Neuron (in vitro differentiated cells): ENCODE measurements around the gene FAM13A.

ENCODE experiments used
- H2AFZ ChIP-seq: one replicate; pipeline ENCODE4 v1.6.1; 2013; ENCODE audit warnings: low read depth, mild to moderate bottlenecking, inconsistent platforms, low read length, moderate library complexity
- H3K27me3 ChIP-seq: one replicate; pipeline ENCODE4 v1.6.1; 2013; ENCODE audit warnings: low read length; ENCODE audit not compliant: insufficient read depth
- H3K36me3 ChIP-seq: one replicate; pipeline ENCODE4 v1.6.1; 2013; ENCODE audit warnings: low read length; ENCODE audit not compliant: insufficient read depth
- H3K4me1 ChIP-seq: one replicate; pipeline ENCODE4 v1.6.1; 2013; ENCODE audit warnings: low read length; ENCODE audit not compliant: insufficient read depth
- H3K4me3 ChIP-seq: 2 replicates; pipeline ENCODE4 v1.5.1; 2013; ENCODE audit warnings: mild to moderate bottlenecking, low read length, moderate library complexity
- H3K9me3 ChIP-seq: one replicate; pipeline ENCODE4 v1.6.1; 2013; ENCODE audit warnings: low read length

Gene FAM13A

GRCh38 chr4:88752076-88752463, 304.9 kb downstream of the FAM13A start:
- H3K27me3 ChIP-seq: no peaks in the 10 kb centered on the region

GRCh38 chr4:88751258-88752075, 305.5 kb downstream of the FAM13A start:
- no peak overlapping the region for H3K4me3 ChIP-seq
- H3K4me1 ChIP-seq: no peaks in the 10 kb centered on the region
- H3K36me3 ChIP-seq: peaks cover 35% of the 10 kb centered on the region
- H3K9me3 ChIP-seq: no peaks in the 10 kb centered on the region
- H3K27me3 ChIP-seq: no peaks in the 10 kb centered on the region
- no peak overlapping the region for H2AFZ ChIP-seq

More at GRCh38 chr4:88752076-88752463, 304.9 kb downstream of the FAM13A start:
- no peaks in the 10 kb centered on the region for H3K9me3 ChIP-seq
- no peaks in the 10 kb centered on the region for H3K4me1 ChIP-seq
- H3K4me3 ChIP-seq: no peak overlapping the region
- no peak overlapping the region for H2AFZ ChIP-seq
- H3K36me3 ChIP-seq: peaks cover 34% of the 10 kb centered on the region

GRCh38 chr4:88750369-88750768, 306.6 kb downstream of the FAM13A start:
- H3K4me1 ChIP-seq: no peaks in the 10 kb centered on the region
- H2AFZ ChIP-seq: no peak overlapping the region
- H3K9me3 ChIP-seq: no peaks in the 10 kb centered on the region
- H3K27me3 ChIP-seq: no peaks in the 10 kb centered on the region
- H3K36me3 ChIP-seq: peaks cover 39% of the 10 kb centered on the region
- H3K4me3 ChIP-seq: no peak overlapping the region

DNA sequence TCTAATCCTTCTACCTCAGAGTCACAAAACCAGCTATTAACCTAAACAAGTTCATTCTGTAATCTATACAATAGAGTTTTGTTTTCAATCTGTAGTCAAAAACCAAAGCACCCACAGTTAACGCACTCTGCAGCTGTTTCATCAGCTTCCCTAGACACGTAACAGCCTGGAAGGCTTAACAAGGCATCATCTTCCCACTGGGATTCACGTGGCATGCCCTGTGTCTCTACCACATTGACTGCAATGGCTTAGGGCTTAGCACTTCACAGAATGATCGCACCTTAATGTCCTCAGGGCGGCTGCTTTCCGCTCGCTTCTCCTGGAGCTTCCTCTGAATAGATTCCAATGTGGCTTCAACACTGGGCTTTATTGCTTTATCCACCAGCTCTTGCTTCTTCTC, 309.6 kb downstream of the FAM13A start:
- H3K4me1 ChIP-seq: no peaks in the 10 kb centered on the region
- no peak overlapping the region for H3K4me3 ChIP-seq

GRCh38 chr4:88746206-88746605, 310.8 kb downstream of the FAM13A start:
- H3K27me3 ChIP-seq: no peaks in the 10 kb centered on the region
- H2AFZ ChIP-seq: no peak overlapping the region
- no peaks in the 10 kb centered on the region for H3K4me1 ChIP-seq
- H3K9me3 ChIP-seq: no peaks in the 10 kb centered on the region
- peaks cover 39% of the 10 kb centered on the region for H3K36me3 ChIP-seq
- H3K4me3 ChIP-seq: no peak overlapping the region

More for the DNA sequence above, 309.6 kb downstream of the FAM13A start:
- H3K36me3 ChIP-seq: peaks cover 39% of the 10 kb centered on the region
- no peaks in the 10 kb centered on the region for H3K27me3 ChIP-seq
- no peak overlapping the region for H2AFZ ChIP-seq
- H3K9me3 ChIP-seq: no peaks in the 10 kb centered on the region

DNA sequence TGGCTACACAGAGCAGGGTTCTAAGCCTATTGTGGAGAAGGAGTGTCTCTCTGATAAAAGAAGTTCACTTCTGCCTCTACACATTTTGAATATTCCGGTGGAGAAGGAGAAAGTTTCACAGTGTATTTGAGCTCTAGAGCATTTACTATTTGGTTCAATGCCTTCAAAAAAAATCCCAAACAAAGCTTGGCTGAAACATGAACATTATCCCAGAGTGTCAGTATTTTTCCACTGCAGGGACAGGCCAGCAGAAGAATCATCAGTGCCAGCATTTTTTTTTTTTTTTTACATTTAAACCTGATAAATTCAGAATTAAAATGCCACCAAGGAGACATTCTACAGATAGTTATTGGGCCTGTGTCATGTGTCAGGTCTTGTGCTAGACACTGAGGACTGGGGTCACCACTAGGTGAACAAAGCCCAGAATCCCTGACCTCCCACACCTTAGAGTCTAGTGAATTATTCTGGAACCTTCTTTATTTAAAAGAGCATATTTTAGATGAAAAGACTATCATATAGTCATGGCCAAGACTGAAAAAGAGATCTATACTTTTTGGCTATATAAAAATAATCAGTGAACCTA, 311.3 kb downstream of the FAM13A start:
- Histone ChIP-seq H3K4me3 (no peak overlapping the region), H3K4me1 (no peaks in the 10 kb centered on the region), H3K9me3 (no peaks in the 10 kb centered on the region), H3K36me3 (peaks cover 38% of the 10 kb centered on the region), H3K27me3 (no peaks in the 10 kb centered on the region), H2AFZ (no peak overlapping the region)

GRCh38 chr4:88745175-88745574, 311.8 kb downstream of the FAM13A start:
- no peaks in the 10 kb centered on the region for H3K27me3 ChIP-seq
- H3K4me3 ChIP-seq: no peak overlapping the region
- H2AFZ ChIP-seq: no peak overlapping the region
- H3K4me1 ChIP-seq: no peaks in the 10 kb centered on the region
- no peaks in the 10 kb centered on the region for H3K9me3 ChIP-seq
- peaks cover 33% of the 10 kb centered on the region for H3K36me3 ChIP-seq

DNA sequence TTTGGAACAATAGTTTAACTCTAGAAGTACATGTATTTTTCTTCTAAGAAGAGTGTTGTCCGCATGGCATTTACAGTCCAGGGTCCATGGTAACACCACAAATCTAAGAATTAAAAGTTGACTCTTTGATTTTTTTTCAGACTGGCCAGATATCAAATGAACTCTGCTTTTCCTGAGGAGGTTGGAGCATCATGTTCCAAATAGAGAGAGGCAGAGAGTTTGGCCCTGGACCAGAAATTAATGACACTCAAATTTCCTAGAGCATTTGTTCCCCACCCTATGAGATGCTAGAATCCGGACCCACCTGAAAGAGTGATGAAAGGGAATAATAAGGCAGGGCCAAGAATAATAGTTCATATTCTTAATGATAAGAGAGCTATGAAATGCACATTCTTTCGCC, 312.4 kb downstream of the FAM13A start:
- H3K4me3 ChIP-seq: no peak overlapping the region
- no peaks in the 10 kb centered on the region for H3K27me3 ChIP-seq
- no peaks in the 10 kb centered on the region for H3K4me1 ChIP-seq
- H3K9me3 ChIP-seq: no peaks in the 10 kb centered on the region
- H2AFZ ChIP-seq: no peak overlapping the region
- peaks cover 27% of the 10 kb centered on the region for H3K36me3 ChIP-seq

- no peaks in the 10 kb centered on the region for H3K4me1 ChIP-seq
- peaks cover 22% of the 10 kb centered on the region for H3K36me3 ChIP-seq
Measured at GRCh38 chr4:88743696-88744095, 313.3 kb downstream of the FAM13A start.

DNA sequence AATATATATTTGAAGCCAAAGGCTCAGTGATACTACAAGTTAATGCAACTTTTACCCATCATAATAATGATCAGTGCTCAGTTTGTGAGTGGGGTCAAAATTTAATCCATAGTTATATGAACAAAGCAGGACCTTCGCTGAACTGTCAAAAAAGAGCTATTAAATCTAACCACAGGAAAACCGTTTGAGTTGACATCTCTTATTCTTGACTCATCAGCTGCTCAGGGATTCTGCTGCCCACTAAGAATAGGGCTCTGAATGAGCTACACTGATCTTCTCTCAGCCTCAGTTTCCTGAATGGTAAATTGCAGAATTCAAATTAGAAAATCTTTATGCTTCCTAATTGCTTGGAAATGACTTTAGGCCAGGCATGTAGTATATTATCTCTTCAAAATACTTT, 314.4 kb downstream of the FAM13A start:
- Histone ChIP-seq H3K4me3 (no peak overlapping the region), H3K4me1 (no peaks in the 10 kb centered on the region), H3K36me3 (peaks cover 23% of the 10 kb centered on the region), H3K9me3 (no peaks in the 10 kb centered on the region), H2AFZ (no peak overlapping the region), H3K27me3 (no peaks in the 10 kb centered on the region)

More at GRCh38 chr4:88743696-88744095, 313.3 kb downstream of the FAM13A start:
- no peak overlapping the region for H3K4me3 ChIP-seq
- H2AFZ ChIP-seq: no peak overlapping the region
- H3K27me3 ChIP-seq: no peaks in the 10 kb centered on the region
- H3K9me3 ChIP-seq: no peaks in the 10 kb centered on the region

DNA sequence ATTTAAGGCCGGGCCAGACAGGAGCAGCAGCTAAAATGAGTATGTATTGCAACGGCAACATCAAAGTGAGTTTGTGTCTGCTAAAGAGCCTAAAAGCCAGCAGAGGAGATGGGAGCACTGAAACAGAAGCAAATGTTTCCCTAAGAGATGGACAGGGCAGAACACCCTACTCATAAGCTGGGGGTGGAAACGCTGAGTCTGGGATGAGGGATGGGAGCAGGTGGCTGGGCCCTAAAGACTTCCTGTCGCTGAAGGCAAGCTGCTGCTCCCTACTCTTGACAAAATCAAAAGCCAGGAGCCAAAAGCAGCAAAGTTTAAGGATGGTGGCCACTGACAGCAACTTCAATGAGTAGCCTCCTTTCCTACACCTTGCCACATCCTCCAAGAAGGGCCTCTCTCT, 318.8 kb downstream of the FAM13A start:
- Histone ChIP-seq H3K27me3 (no peaks in the 10 kb centered on the region), H2AFZ (no peak overlapping the region)

GRCh38 chr4:88737307-88737941, 319.6 kb downstream of the FAM13A start:
- Histone ChIP-seq H3K4me3 (no peak overlapping the region), H3K27me3 (no peaks in the 10 kb centered on the region), H3K36me3 (peaks cover 14% of the 10 kb centered on the region), H3K4me1 (no peaks in the 10 kb centered on the region), H2AFZ (no peak overlapping the region), H3K9me3 (no peaks in the 10 kb centered on the region)

More for the DNA sequence above, 318.8 kb downstream of the FAM13A start:
- H3K4me3 ChIP-seq: no peak overlapping the region
- H3K36me3 ChIP-seq: peaks cover 14% of the 10 kb centered on the region
- no peaks in the 10 kb centered on the region for H3K4me1 ChIP-seq
- H3K9me3 ChIP-seq: no peaks in the 10 kb centered on the region

DNA sequence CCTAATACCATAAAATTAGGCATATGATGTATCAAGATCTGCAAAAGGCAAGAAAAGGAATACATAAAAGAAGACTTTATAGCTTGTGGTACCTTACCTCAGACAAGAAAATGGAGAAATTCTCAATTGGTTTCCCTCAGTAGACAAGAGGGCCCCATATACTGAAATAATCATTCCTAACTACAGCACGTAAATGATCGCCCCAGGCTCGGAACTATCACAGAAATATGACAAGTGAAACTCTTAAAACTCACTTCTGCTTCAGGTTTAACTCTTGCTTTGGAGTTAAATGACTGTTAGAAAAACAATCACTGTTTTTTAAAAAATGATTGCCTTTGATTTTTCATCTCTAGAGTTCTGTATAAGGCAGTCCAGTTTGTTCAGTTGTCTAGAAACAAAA, 320.7 kb downstream of the FAM13A start:
- no peaks in the 10 kb centered on the region for H3K4me1 ChIP-seq
- peaks cover 19% of the 10 kb centered on the region for H3K36me3 ChIP-seq
- H3K27me3 ChIP-seq: no peaks in the 10 kb centered on the region
- H2AFZ ChIP-seq: no peak overlapping the region
- H3K9me3 ChIP-seq: no peaks in the 10 kb centered on the region
- H3K4me3 ChIP-seq: no peak overlapping the region
